T-helper 2 cell treated with Interferon-gamma antibody and Interleukin-4, amounts not matched to agents 5 μg/mL and 100 μg/mL, for 36 hours (primary cell): ENCODE data around the gene NEURL1B.

Experiments used
- DNase-seq: peaks from one replicate; pipeline ENCODE4 v3.0.0; 2021; ENCODE audit warnings: low spot score
- H3K27ac Mint-ChIP-seq: one replicate; pipeline ENCODE4 v1.8.0; 2021; ENCODE audit warnings: mild to moderate bottlenecking, mixed read lengths
- H3K27me3 Mint-ChIP-seq: one replicate; pipeline ENCODE4 v1.8.0; 2021; ENCODE audit warnings: low read depth, mixed read lengths
- H3K36me3 Mint-ChIP-seq: one replicate; pipeline ENCODE4 v1.8.0; 2021; ENCODE audit warnings: low read depth, mixed read lengths
- H3K4me1 Mint-ChIP-seq: one replicate; pipeline ENCODE4 v1.8.0; 2021; ENCODE audit warnings: low read depth, mixed read lengths
- H3K4me3 Mint-ChIP-seq: one replicate; pipeline ENCODE4 v1.8.0; 2022; ENCODE audit warnings: mild to moderate bottlenecking, moderate library complexity, mixed read lengths
- H3K9me3 Mint-ChIP-seq: one replicate; pipeline ENCODE4 v1.8.0; 2021; ENCODE audit warnings: mixed read lengths

The NEURL1B gene

DNA sequence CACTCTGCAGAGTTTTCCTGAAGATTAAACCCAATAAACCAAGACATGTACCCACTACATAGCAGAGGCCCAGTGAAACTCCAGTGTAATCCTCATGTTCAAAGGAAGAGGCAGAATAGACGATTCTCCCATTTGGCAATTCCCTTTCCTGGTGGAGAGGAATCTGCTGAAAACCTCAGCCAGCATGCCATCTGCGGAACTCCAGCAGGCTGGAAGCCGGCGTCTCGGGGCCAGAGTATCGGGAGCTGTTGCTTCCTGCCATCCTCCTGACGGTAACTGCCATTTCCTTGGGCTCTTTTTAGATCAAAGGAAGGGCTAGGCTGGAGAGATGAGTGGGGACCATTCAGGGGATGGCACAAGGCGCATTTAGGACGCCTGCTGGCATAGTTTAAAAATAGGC is 20.5 kb downstream of the NEURL1B start:
- H3K9me3 Mint-ChIP-seq = peaks cover 2% of the 10 kb centered on the region
- H3K27me3 Mint-ChIP-seq = no peaks in the 10 kb centered on the region
- DNase-seq = no peak
- H3K4me3 Mint-ChIP-seq = no peak overlapping the region
- H3K4me1 Mint-ChIP-seq = no peaks in the 10 kb centered on the region
- H3K36me3 Mint-ChIP-seq = no peaks in the 10 kb centered on the region
- no peak overlapping the region for H3K27ac Mint-ChIP-seq

DNA sequence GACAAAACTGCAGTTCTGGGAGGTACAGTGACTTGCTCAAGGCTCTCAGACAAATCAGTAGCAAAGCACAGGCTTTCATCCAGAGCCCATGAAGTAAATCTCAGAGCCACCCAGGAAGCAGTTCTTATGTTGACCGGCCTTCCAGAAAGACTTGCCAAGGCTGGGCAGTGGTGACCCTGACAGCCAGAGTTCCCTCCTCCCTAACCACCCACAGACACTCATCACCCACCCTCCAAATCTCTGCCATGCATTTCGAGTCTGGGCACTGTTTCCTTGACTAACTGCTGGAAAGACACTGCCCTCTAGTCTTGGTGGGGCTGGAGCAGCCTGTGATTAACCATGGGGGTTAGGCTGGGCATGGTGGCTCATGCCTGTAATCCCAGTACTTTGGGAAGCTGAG is 21.5 kb downstream of the NEURL1B start:
- no peaks in the 10 kb centered on the region for H3K9me3 Mint-ChIP-seq
- no peak overlapping the region for H3K4me3 Mint-ChIP-seq
- no peak for DNase-seq
- H3K4me1 Mint-ChIP-seq = no peaks in the 10 kb centered on the region
- H3K36me3 Mint-ChIP-seq = no peaks in the 10 kb centered on the region
- H3K27me3 Mint-ChIP-seq = no peaks in the 10 kb centered on the region
- H3K27ac Mint-ChIP-seq = no peak overlapping the region

DNA sequence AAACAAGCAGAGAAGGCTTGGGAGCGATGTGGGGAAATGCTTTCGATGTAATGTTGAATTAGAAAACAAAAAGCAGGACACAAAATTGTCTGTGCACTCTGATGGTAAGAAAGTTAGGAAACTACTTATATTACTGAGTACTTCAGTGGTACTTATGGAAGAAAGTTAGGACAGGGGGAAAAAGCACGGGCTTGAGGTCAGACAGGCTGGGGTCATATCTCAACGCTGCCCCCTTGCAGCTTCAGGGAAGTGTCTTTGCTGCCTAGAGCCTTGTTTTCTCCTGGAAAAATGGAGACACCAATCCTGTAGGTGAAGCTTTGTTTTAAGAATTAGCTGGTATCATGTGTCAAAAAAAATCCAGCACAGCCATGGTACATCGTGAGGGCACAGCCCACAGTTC is 23.0 kb downstream of the NEURL1B start:
- Mint-ChIP-seq H3K27ac (no peak overlapping the region), H3K4me1 (no peaks in the 10 kb centered on the region), H3K9me3 (no peaks in the 10 kb centered on the region), H3K4me3 (no peak overlapping the region), H3K36me3 (no peaks in the 10 kb centered on the region), H3K27me3 (no peaks in the 10 kb centered on the region)
- no peak for DNase-seq

DNA sequence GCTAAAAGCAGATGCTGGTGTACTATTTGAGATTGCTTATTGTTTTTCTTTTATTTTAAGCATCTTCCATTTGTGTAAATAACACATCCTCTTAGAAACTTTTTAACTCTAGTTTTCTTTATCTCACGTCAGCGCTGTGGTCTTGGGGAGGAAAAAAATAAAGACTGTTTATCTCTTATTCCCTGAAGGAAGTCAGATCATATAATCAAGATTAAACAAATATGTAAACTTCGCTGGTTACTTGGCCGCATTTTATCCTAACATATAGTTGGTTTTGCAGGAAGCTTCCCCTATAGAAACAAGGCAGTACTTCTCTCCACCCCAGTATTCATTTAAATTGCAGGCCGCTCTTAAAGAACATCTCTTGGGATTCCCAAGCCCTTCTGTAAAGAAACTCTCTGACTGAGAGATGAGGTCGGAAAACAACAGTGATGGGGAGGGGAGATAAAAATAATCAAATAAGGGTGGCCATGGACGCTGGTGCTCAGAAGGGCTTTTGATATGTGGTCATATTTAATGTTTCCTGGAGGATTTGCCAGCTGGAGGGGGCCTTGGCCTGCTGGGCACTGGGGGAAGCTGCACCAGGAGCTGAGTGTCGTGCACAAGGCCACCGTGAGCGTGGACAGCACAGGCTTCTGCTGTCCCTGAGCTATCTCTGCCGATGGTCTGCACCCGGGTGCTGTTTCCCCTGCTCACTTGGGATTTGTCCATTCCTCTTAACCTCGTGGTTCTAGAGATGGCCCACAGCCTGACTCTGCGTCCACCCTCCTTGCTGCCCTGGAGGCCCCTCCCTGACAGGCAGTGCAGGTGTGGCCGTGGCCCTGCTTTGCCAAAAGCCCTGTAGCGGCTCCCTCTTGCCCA is 23.8 kb downstream of the NEURL1B start:
- DNase-seq = no peak
- Mint-ChIP-seq H3K36me3 (no peaks in the 10 kb centered on the region), H3K27ac (no peak overlapping the region), H3K27me3 (no peaks in the 10 kb centered on the region), H3K4me1 (no peaks in the 10 kb centered on the region), H3K4me3 (no peak overlapping the region), H3K9me3 (no peaks in the 10 kb centered on the region)

DNA sequence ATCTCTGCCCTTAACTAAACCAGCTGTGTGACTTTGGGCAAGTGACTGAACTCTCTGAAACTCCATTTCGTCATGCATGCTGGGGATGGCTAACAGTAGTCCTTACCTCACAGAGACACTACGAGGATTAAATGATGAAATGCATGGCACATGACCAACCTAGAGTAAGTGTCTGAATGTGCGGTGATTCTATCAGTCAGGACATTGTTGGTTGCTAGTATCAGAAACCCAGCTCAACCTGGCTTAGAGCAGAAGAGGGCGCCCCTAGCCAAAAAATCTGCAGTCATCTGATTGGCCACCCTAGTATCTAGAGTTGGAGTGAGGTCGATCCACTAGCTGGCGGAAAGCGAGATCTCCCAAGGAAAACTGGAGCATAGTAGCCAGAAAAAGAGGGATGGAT is 25.2 kb downstream of the NEURL1B start:
- Mint-ChIP-seq H3K27me3 (no peaks in the 10 kb centered on the region), H3K4me1 (no peaks in the 10 kb centered on the region), H3K27ac (no peak overlapping the region), H3K4me3 (no peak overlapping the region), H3K36me3 (no peaks in the 10 kb centered on the region), H3K9me3 (no peaks in the 10 kb centered on the region)
- DNase-seq = no peak

DNA sequence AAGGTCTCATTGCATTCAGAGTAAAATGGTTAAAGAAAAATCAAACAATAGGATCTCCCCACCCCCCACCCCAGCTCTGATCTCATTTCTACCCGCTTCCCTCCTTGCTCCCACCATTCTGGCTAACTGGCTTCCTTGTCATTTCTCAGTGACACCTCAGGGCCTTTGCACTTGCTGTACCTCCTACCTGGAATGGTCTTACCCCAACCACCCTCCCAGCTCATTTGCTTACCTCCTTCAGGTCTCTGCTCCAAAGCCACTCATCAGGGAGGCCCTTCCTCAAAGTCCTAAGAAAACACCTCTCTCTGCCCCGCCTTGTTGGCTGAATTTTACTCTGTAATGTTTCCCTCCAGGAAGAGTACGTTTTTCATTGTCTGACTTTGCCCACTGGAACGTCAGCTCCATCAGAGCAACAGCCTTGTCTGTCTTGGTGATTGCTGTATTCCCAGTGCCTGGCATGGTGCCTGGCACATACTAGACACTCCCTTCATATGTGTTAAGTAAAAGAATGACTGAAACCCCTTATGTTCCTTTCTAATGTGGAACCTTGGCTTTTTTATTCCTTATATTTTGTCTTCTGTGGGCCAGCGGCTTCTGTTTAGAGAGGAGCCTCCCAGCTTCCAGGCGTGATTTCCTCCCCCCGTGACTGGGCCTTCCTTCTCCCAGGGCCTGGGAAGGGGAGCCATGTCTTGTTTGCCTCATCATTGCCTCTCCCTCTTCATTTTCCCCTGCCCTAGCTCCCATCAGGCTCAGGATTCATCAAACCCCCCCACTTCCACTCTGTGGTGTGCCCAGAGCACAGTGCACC is 26.9 kb downstream of the NEURL1B start:
- no peaks in the 10 kb centered on the region for H3K4me1 Mint-ChIP-seq
- no peaks in the 10 kb centered on the region for H3K9me3 Mint-ChIP-seq
- no peak overlapping the region for H3K27ac Mint-ChIP-seq
- H3K4me3 Mint-ChIP-seq = no peak overlapping the region
- no peaks in the 10 kb centered on the region for H3K36me3 Mint-ChIP-seq
- no peak for DNase-seq
- H3K27me3 Mint-ChIP-seq = peaks cover 4% of the 10 kb centered on the region

DNA sequence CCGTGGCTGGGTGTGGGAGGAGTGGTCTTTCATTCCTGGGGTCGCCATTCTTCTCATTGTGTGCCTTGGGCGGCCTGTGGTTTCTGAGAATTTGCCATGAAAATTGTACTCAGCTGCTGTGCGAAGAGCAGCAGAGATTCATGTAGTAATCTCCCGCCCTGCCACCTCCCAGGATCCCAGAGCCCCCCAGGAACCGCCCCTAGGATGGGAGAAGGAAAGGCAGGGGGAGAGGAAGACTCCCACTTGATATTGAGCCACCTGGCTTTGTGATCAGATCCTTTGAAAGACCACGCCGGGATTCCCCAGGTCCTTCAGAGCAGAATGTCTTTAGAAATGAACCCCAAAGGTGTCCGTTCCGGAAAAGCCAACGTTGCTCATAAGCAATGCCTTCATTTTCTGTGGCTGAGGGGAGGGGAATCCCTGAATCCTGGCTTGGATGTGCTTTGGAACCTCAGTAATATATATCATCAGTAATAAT is 27.6 kb downstream of the NEURL1B start:
- no peaks in the 10 kb centered on the region for H3K36me3 Mint-ChIP-seq
- H3K4me3 Mint-ChIP-seq = no peak overlapping the region
- no peak for DNase-seq
- H3K4me1 Mint-ChIP-seq = no peaks in the 10 kb centered on the region
- peaks cover 4% of the 10 kb centered on the region for H3K27me3 Mint-ChIP-seq
- H3K9me3 Mint-ChIP-seq = no peaks in the 10 kb centered on the region
- H3K27ac Mint-ChIP-seq = no peak overlapping the region

DNA sequence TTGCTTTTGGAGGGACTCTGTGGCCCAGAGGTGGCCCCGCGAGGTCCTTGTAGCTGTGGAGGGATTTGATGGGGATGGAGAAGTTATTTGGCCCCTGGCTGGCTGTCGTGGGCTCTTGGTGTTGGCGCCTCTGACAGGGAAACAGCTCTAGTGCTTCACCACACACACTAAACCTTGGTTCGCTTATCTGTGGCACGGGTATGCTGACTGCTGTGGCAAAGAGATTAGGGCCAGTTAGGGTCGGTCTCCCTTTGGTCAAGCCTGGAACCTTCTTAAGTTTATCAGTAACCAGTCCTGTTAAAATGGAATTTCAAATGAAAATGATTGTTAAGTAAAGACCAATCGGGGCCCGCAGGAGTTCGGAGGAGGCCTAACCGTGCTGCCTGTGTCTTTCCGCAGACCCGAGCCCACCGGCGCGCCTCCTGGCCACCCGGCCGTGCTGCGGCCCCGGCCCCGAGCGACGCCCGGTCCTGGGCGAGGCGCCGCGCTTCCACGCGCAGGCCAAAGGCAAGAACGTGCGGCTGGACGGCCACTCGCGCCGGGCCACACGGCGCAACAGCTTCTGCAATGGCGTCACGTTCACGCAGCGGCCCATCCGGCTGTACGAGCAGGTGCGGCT is 28.4 kb downstream of the NEURL1B start:
- Mint-ChIP-seq H3K36me3 (no peaks in the 10 kb centered on the region), H3K4me3 (no peak overlapping the region), H3K27ac (no peak overlapping the region), H3K4me1 (no peaks in the 10 kb centered on the region), H3K9me3 (no peaks in the 10 kb centered on the region), H3K27me3 (peaks cover 4% of the 10 kb centered on the region)
- DNase-seq = no peak

DNA sequence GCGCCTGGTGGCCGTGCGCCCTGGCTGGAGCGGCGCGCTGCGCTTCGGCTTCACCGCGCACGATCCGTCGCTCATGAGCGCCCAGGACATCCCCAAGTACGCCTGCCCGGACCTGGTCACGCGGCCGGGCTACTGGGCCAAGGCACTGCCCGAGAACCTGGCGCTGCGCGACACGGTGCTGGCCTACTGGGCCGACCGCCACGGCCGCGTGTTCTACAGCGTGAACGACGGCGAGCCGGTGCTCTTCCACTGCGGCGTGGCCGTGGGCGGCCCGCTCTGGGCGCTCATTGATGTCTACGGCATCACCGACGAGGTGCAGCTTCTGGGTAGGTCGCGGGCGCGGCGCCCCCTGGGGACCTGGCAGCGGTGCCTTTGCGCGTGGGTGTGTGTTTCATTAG is 28.9 kb downstream of the NEURL1B start:
- Mint-ChIP-seq H3K36me3 (no peaks in the 10 kb centered on the region), H3K4me3 (no peak overlapping the region), H3K27me3 (peaks cover 4% of the 10 kb centered on the region), H3K9me3 (no peaks in the 10 kb centered on the region), H3K4me1 (no peaks in the 10 kb centered on the region), H3K27ac (no peak overlapping the region)
- no peak for DNase-seq

DNA sequence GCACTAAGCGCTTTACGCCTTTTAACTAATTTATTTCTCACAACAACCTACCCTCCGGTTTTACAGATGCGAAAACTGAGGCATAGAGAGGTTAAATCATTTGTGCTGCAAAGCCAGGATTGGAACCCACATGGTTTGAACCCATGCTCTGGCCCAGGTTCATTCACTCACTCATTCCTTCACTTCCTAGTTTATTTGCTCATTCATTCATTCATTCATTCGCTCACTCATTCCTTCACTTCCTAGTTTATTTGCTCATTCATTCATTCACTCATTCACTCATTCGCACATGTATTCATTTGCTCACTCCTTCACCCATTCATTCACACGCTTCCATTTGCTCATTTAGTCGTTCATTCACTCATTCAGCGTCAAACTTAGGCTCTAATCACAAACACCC is 29.4 kb downstream of the NEURL1B start:
- Mint-ChIP-seq H3K27me3 (peaks cover 4% of the 10 kb centered on the region), H3K36me3 (no peaks in the 10 kb centered on the region), H3K4me1 (no peaks in the 10 kb centered on the region), H3K9me3 (no peaks in the 10 kb centered on the region), H3K4me3 (no peak overlapping the region), H3K27ac (no peak overlapping the region)
- DNase-seq = no peak

DNA sequence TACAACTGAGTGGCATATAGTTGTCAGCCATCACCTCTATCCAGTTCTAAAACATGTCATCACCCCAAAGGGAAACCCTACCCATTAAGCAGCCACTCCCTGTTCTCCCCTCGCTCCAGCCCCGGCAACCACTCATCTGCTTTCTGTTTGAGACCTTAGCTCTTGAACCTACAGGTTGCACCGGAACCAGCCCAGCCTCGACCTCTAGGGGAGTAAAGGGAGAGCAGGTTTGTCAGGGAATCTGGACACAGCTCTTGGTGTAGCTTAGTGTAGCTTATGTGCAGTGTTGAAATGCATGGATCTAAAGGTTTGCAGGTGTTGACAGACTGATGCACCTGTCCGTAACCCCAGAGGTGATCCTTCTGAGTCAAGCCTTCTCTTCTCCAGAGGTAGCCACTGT is 30.0 kb downstream of the NEURL1B start:
- H3K4me3 Mint-ChIP-seq = no peak overlapping the region
- peaks cover 4% of the 10 kb centered on the region for H3K27me3 Mint-ChIP-seq
- H3K27ac Mint-ChIP-seq = no peak overlapping the region
- no peak for DNase-seq
- H3K36me3 Mint-ChIP-seq = no peaks in the 10 kb centered on the region
- H3K9me3 Mint-ChIP-seq = no peaks in the 10 kb centered on the region
- H3K4me1 Mint-ChIP-seq = no peaks in the 10 kb centered on the region

DNA sequence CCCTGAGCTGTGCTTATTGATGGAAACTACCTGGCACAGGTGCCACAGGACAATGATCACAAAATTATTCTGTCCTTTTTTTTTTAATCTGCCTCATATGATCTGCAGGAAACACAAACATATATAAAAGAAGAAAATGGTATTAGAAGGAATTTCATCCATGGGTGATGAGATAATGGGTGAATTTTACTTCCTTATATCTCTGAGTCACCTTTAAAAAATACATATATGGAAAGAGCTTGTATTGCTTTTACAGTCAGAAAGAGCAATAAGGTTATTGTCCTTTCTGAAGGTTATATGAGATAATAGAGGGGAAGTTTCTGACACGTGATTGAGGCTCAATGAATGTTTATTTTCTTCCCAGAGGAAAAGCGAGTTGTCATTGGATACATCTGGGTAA is 31.6 kb downstream of the NEURL1B start:
- H3K36me3 Mint-ChIP-seq = no peaks in the 10 kb centered on the region
- no peak overlapping the region for H3K4me3 Mint-ChIP-seq
- H3K27me3 Mint-ChIP-seq = peaks cover 4% of the 10 kb centered on the region
- no peak overlapping the region for H3K27ac Mint-ChIP-seq
- H3K9me3 Mint-ChIP-seq = no peaks in the 10 kb centered on the region
- no peaks in the 10 kb centered on the region for H3K4me1 Mint-ChIP-seq
- no peak for DNase-seq

DNA sequence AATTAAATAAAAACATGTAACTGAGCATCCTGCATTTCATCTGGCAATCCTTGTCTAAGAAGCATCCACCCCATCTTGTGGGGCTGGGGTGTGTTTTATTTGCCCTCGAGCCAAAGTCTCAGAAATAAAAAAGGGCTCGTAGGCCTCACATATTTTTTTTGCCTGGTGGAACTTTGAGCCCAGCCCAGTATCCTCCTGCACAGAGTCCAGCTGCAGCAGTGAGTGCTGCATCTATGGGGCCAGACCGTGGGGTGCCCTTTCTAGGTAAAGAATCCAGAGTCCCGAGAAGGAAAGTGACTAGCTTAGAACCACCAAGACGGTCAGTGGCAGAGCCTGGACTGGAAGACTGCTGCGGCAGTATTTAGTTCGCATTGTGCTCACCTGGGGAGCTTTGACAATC is 33.1 kb downstream of the NEURL1B start:
- H3K27me3 Mint-ChIP-seq = peaks cover 4% of the 10 kb centered on the region
- no peaks in the 10 kb centered on the region for H3K9me3 Mint-ChIP-seq
- no peak overlapping the region for H3K27ac Mint-ChIP-seq
- no peaks in the 10 kb centered on the region for H3K36me3 Mint-ChIP-seq
- DNase-seq = no peak
- no peak overlapping the region for H3K4me3 Mint-ChIP-seq
- H3K4me1 Mint-ChIP-seq = no peaks in the 10 kb centered on the region

DNA sequence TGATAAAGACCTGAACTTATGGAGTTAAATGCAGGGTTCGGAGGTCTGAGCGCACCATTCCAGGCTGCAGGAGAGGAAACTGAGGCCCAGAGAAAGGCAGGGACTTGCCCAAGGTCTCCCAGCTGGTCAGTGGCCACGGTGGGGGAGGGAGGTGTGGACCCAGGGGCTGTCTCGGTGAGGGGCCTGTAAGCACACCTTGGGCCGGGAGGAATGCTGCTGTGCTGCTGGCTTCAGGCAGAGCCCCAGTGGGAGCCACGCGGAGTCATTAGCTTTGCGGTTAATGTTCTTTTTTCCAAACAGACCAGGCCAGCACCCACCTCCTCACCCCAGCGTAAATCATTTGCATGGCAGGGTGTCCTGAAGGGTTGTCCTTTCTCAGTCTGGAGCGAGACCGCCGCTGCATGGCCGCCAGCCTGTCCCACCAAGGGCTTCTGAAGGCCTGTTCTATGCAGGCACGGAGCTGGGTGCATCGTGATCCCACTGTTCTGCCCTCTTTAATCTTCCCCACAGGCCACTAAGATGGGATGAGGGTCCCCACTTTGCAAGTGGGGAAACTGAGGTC is 35.9 kb downstream of the NEURL1B start:
- Mint-ChIP-seq H3K4me1 (no peaks in the 10 kb centered on the region), H3K27ac (no peak overlapping the region), H3K36me3 (no peaks in the 10 kb centered on the region), H3K27me3 (peaks cover 9% of the 10 kb centered on the region), H3K9me3 (no peaks in the 10 kb centered on the region), H3K4me3 (no peak overlapping the region)
- no peak for DNase-seq
